Transverse colon (tissue), 3 donors: ENCODE data around the gene ZNF423.

Source experiments
- CTCF ChIP-seq, 5 experiments: fragments of 200-600 bp in 3 of 5; fragments of 450-650 bp in 2 of 5; sonication (generic) in 3 of 5; IDR thresholded peaks; 1 replicate in 2 of 5; 2 replicates in 3 of 5; pipeline ENCODE4 v1.5.1; 2016 to 2017; ENCODE audit warnings: antibody characterized with exemption in 5 of 5, inconsistent platforms in 3 of 5, mild to moderate bottlenecking in 2 of 5, moderate library complexity in 1 of 5
- POLR2A ChIP-seq: fragments of 450-650 bp; IDR thresholded peaks from one replicate; pipeline ENCODE4 v1.6.1; 2016; ENCODE audit warnings: antibody characterized with exemption, mild to moderate bottlenecking, moderate library complexity

- TF ChIP-seq CTCF (IDR thresholded peaks at IDR 0.05) (no peak), POLR2A (no peak)
Measured at GRCh38 chr16:49632795-49633184, 223.1 kb downstream of the ZNF423 start.
